DND-41 (cell line): ENCODE data around the gene SPPL2C.
"Not testable (repeated sequence)": the region's sequence is repeated elsewhere in the genome, so short reads cannot be mapped to it uniquely, and the experiment has no call there.

Experiments
- ATAC-seq: fragments of 200-7000 bp; cut with Tn5 transposase; 3 replicates; pipeline ENCODE4 v1.9.1; 2021; ENCODE audit warnings: low read depth; ENCODE audit not compliant: insufficient read depth
- DNase-seq: peaks from one replicate; pipeline ENCODE4 v3.0.0-alpha.2; 2020
- H2AFZ ChIP-seq: 2 replicates; pipeline ENCODE4 v1.6.0; 2012; ENCODE audit warnings: low read depth, low read length
- H3K27ac ChIP-seq: 2 replicates; pipeline ENCODE4 v1.5.1; 2012; ENCODE audit warnings: low read length, inconsistent platforms
- H3K27me3 ChIP-seq: fragments of 200-600 bp; sonication (generic); 2 replicates; pipeline ENCODE4 v1.6.0; 2012; ENCODE audit warnings: low read length, mild to moderate bottlenecking, inconsistent platforms; ENCODE audit not compliant: insufficient read depth, poor library complexity
- H3K36me3 ChIP-seq: 2 replicates; pipeline ENCODE4 v1.5.1; 2012; ENCODE audit warnings: low read length, inconsistent platforms; ENCODE audit not compliant: insufficient read depth
- H3K4me1 ChIP-seq: 2 replicates; pipeline ENCODE4 v1.5.1; 2012; ENCODE audit warnings: mild to moderate bottlenecking, low read length; ENCODE audit not compliant: insufficient read depth
- H3K4me2 ChIP-seq: 2 replicates; pipeline ENCODE4 v1.6.0; 2012; ENCODE audit warnings: mild to moderate bottlenecking, moderate library complexity, low read length, inconsistent platforms; ENCODE audit not compliant: insufficient read depth
- H3K4me3 ChIP-seq, 2 experiments: fragments of 200-600 bp in 1 of 2; shearing (Covaris generic) in 1 of 2; 2 replicates each; pipeline ENCODE4 v1.5.1; 2012 to 2016; ENCODE audit warnings: inconsistent platforms in 2 of 2, low read length in 2 of 2, mild to moderate bottlenecking in 2 of 2, low read depth in 1 of 2, moderate library complexity in 1 of 2
- H3K79me2 ChIP-seq: 2 replicates; pipeline ENCODE4 v1.6.0; 2012; ENCODE audit warnings: low read length, inconsistent platforms; ENCODE audit not compliant: insufficient read depth
- H3K9ac ChIP-seq: 2 replicates; pipeline ENCODE4 v1.6.0; 2012; ENCODE audit warnings: low read depth, mild to moderate bottlenecking, inconsistent platforms, low read length, moderate library complexity
- H3K9me3 ChIP-seq: 2 replicates; pipeline ENCODE4 v1.5.1; 2012; ENCODE audit warnings: low read length, moderate library complexity, mild to moderate bottlenecking, inconsistent platforms; ENCODE audit not compliant: insufficient read depth, severe bottlenecking
- H4K20me1 ChIP-seq: 2 replicates; pipeline ENCODE4 v1.6.0; 2012; ENCODE audit warnings: low read length; ENCODE audit not compliant: insufficient read depth
- CTCF ChIP-seq: IDR thresholded peaks from 2 replicates; pipeline ENCODE4 v1.5.1; 2012; ENCODE audit warnings: borderline replicate concordance, low read length, moderate library complexity, mild to moderate bottlenecking; ENCODE audit not compliant: poor library complexity, severe bottlenecking; ENCODE audit errors: extremely low read depth
- EZH2 ChIP-seq: IDR thresholded peaks from 3 replicates; pipeline ENCODE4 v1.6.1; 2012; ENCODE audit warnings: borderline replicate concordance, low read depth, mild to moderate bottlenecking, moderate library complexity, low read length, inconsistent platforms; ENCODE audit not compliant: severe bottlenecking

Gene SPPL2C

GRCh38 chr17:45855691-45856336 is 11.1 kb downstream of the SPPL2C start:
- H3K4me2 ChIP-seq: no peak overlapping the region
- peaks cover 16% of the 10 kb centered on the region for H3K27me3 ChIP-seq
- no peaks in the 10 kb centered on the region for H3K36me3 ChIP-seq
- ATAC-seq: no peak
- H3K4me3 ChIP-seq: no peak overlapping the region
- no peak overlapping the region for H3K9ac ChIP-seq
- DNase-seq: no peak
- TF ChIP-seq EZH2: no peak
- no peak for TF ChIP-seq CTCF
- H3K4me1 ChIP-seq: no peaks in the 10 kb centered on the region
- H4K20me1 ChIP-seq: peaks cover 6% of the 10 kb centered on the region; the same call in 1 of the 2 replicates
- no peak overlapping the region for H2AFZ ChIP-seq
- H3K27ac ChIP-seq: no peak overlapping the region
- no peaks in the 10 kb centered on the region for H3K9me3 ChIP-seq
- no peaks in the 10 kb centered on the region for H3K79me2 ChIP-seq

GRCh38 chr17:45857977-45858708 is 13.5 kb downstream of the SPPL2C start:
- no peaks in the 10 kb centered on the region for H3K79me2 ChIP-seq
- no peaks in the 10 kb centered on the region for H3K36me3 ChIP-seq
- H3K4me2 ChIP-seq: no peak overlapping the region
- H3K9ac ChIP-seq: no peak overlapping the region
- ATAC-seq (peak; percentile 54; the same call in 2 of the 3 replicates), DNase-seq (peak; percentile 33)
- no peak overlapping the region for H3K27ac ChIP-seq
- no peak for TF ChIP-seq EZH2
- no peak for TF ChIP-seq CTCF
- no peak overlapping the region for H3K4me3 ChIP-seq
- H3K27me3 ChIP-seq: peaks cover 2% of the 10 kb centered on the region
- H2AFZ ChIP-seq: no peak overlapping the region
- no peaks in the 10 kb centered on the region for H3K9me3 ChIP-seq
- no peaks in the 10 kb centered on the region for H3K4me1 ChIP-seq
- no peaks in the 10 kb centered on the region for H4K20me1 ChIP-seq

- ATAC-seq: no peak
- no peaks in the 10 kb centered on the region for H4K20me1 ChIP-seq
- DNase-seq: no peak
- H3K9ac ChIP-seq: no peak overlapping the region
- no peak overlapping the region for H3K4me3 ChIP-seq
- no peak overlapping the region for H2AFZ ChIP-seq
- H3K27me3 ChIP-seq: peaks cover 21% of the 10 kb centered on the region
- TF ChIP-seq EZH2 (no peak), CTCF (no peak)
- H3K4me1 ChIP-seq: no peaks in the 10 kb centered on the region
- H3K9me3 ChIP-seq: no peaks in the 10 kb centered on the region
- no peaks in the 10 kb centered on the region for H3K79me2 ChIP-seq
- no peak overlapping the region for H3K4me2 ChIP-seq
- no peak overlapping the region for H3K27ac ChIP-seq
- no peaks in the 10 kb centered on the region for H3K36me3 ChIP-seq
These were observed 16.5 kb downstream of the SPPL2C start for GRCh38 chr17:45861165-45861564.

GRCh38 chr17:45862127-45862526 is 17.4 kb downstream of the SPPL2C start:
- H3K9ac ChIP-seq, H3K4me3 ChIP-seq, H3K36me3 ChIP-seq, H4K20me1 ChIP-seq, H3K4me1 ChIP-seq, ATAC-seq, H3K9me3 ChIP-seq, H3K79me2 ChIP-seq, DNase-seq, H2AFZ ChIP-seq, H3K27ac ChIP-seq, H3K4me2 ChIP-seq: not testable (repeated sequence)
- H3K27me3 ChIP-seq: peaks cover 21% of the 10 kb centered on the region
